ENCODE results near the gene KRT34. TPM values are rescaled to one million over a fixed set of nuclear protein-coding genes. Genes with fewer than 3 reads are reported as not detected.

The KRT34 gene
- polyA plus RNA-seq, 1 of the 3 experiments (the other 2 are of a cell fraction): 0.08 TPM

- Histone ChIP-seq H3K4me1 (ENCODE audit: control insufficient read depth in 1 of 2, insufficient read depth in 2 of 2, low read depth in 1 of 2, low read length in 1 of 2) (no peaks in the 10 kb centered on the region), H2AFZ (ENCODE audit: low read depth) (no peak overlapping the region), H3K4me2 (no peak overlapping the region), H3K9me3 (peaks cover 8% of the 10 kb centered on the region; the same call in 1 of the 2 replicates), H3K9ac (no peak overlapping the region), H4K20me1 (ENCODE audit: insufficient read depth) (no peaks in the 10 kb centered on the region), H3K36me3 (replicated peaks in 1 of 2; ENCODE audit: control insufficient read depth in 1 of 2, insufficient read depth in 2 of 2, low read length in 1 of 2) (no peaks in the 10 kb centered on the region), H3F3A (replicated peaks; ENCODE audit: insufficient read depth) (no peaks in the 10 kb centered on the region), H3K27me3 (ENCODE audit: insufficient read depth) (no peaks in the 10 kb centered on the region; the same call in 1 of the 2 replicates), H3K4me3 (ENCODE audit: low read depth in 2 of 2, low read length in 1 of 2) (no peak overlapping the region), H3K9me2 (no peaks in the 10 kb centered on the region), H3K79me2 (ENCODE audit: insufficient read depth) (no peaks in the 10 kb centered on the region), H3K27ac (ENCODE audit: low read depth in 2 of 2, low read length in 1 of 2) (no peak overlapping the region)
- POLR2A ChIA-PET: no interaction called here
- WGBS (ENCODE audit: low lambda C conversion rate): 21% methylated on average over 4 of the region's 4 CpGs
- CTCF ChIA-PET: interaction anchor here (0.7 to 1.5 kb wide), 3 partner anchors 25 to 195 kb away, joined by 3 to 6 read pairs (median 3); no protein-coding TSS in a partner anchor
- TF ChIP-seq FOXJ3 (CRISPR knock-in tag; IDR thresholded peaks at IDR 0.05) (no peak), RAD21 (IDR thresholded peaks at IDR 0.05; ENCODE audit: low read length) (no peak), CHD2 (IDR thresholded peaks at IDR 0.05; ENCODE audit: low read length, partially characterized antibody) (no peak), EP300 (IDR thresholded peaks at IDR 0.05; ENCODE audit: borderline replicate concordance in 1 of 2, low read depth in 1 of 2, low read length in 1 of 2) (no peak), MXI1 (IDR thresholded peaks at IDR 0.05; ENCODE audit: low read depth, low read length) (no peak), TCF12 (IDR thresholded peaks at IDR 0.05) (no peak), ELF1 (IDR thresholded peaks at IDR 0.05) (no peak), POLR2AphosphoS5 (IDR thresholded peaks at IDR 0.05; ENCODE audit: low read depth, low read length) (no peak), NFIC (IDR thresholded peaks at IDR 0.05; ENCODE audit: borderline replicate concordance) (no peak), PBX3 (IDR thresholded peaks at IDR 0.05) (no peak), EZH2phosphoT487 (IDR thresholded peaks at IDR 0.05; ENCODE audit: borderline replicate concordance, low read depth) (no peak), ZBTB33 (IDR thresholded peaks at IDR 0.05; ENCODE audit: borderline replicate concordance, low read depth) (no peak), TEAD4 (IDR thresholded peaks at IDR 0.05; ENCODE audit: borderline replicate concordance, insufficient read depth) (no peak), FOXM1 (IDR thresholded peaks at IDR 0.05; ENCODE audit: low read depth) (no peak)
- no peak for DNase-seq
Observed at GRCh38 chr17:41354536-41354935, 27.6 kb downstream of the KRT34 start.

- no peaks in the 10 kb centered on the region; the same call in 1 of the 2 replicates for H3K27me3 ChIP-seq (ENCODE audit: insufficient read depth)
- H3K36me3 ChIP-seq (replicated peaks in 1 of 2; ENCODE audit: control insufficient read depth in 1 of 2, insufficient read depth in 2 of 2, low read length in 1 of 2): no peaks in the 10 kb centered on the region
- H3K9me2 ChIP-seq: no peaks in the 10 kb centered on the region
- CTCF ChIA-PET: interaction anchor here (0.8 to 1.6 kb wide), 3 partner anchors 21 to 196 kb away, joined by 3 to 5 read pairs (median 4); no protein-coding TSS in a partner anchor
- H3K27ac ChIP-seq (ENCODE audit: low read depth in 2 of 2, low read length in 1 of 2): no peak overlapping the region
- H3K4me3 ChIP-seq (ENCODE audit: low read depth in 2 of 2, low read length in 1 of 2): no peak overlapping the region
- H2AFZ ChIP-seq (ENCODE audit: low read depth): no peak overlapping the region
- H3K79me2 ChIP-seq (ENCODE audit: insufficient read depth): no peaks in the 10 kb centered on the region
- no peak for DNase-seq
- H3K9me3 ChIP-seq: peaks cover 8% of the 10 kb centered on the region; the same call in 1 of the 2 replicates
- H3K4me2 ChIP-seq: no peak overlapping the region
- POLR2A ChIA-PET: no interaction called here
- no peaks in the 10 kb centered on the region for H4K20me1 ChIP-seq (ENCODE audit: insufficient read depth)
- 36% methylated on average over 7 of the region's 7 CpGs for WGBS (ENCODE audit: low lambda C conversion rate)
- no peak overlapping the region for H3K9ac ChIP-seq
- H3K4me1 ChIP-seq (ENCODE audit: control insufficient read depth in 1 of 2, insufficient read depth in 2 of 2, low read depth in 1 of 2, low read length in 1 of 2): no peaks in the 10 kb centered on the region
- H3F3A ChIP-seq (replicated peaks; ENCODE audit: insufficient read depth): no peaks in the 10 kb centered on the region
- TF ChIP-seq MAX (IDR thresholded peaks at IDR 0.05; ENCODE audit: low read depth) (no peak), EZH2phosphoT487 (IDR thresholded peaks at IDR 0.05; ENCODE audit: borderline replicate concordance, low read depth) (no peak), CTCF (IDR thresholded peaks at IDR 0.05) (no peak), ELF1 (IDR thresholded peaks at IDR 0.05) (no peak), REST (IDR thresholded peaks at IDR 0.05; ENCODE audit: low read depth, low read length) (peak; percentile 92), RCOR1 (IDR thresholded peaks at IDR 0.05; ENCODE audit: low read length) (no peak)
Observed at GRCh38 chr17:41352597-41353366, 29.3 kb downstream of the KRT34 start.
